Measurements from ENCODE around the gene PCDHA1. TPM values are rescaled to one million over a fixed set of nuclear protein-coding genes. Genes with fewer than 3 reads are reported as not detected.

The PCDHA1 gene
- total RNA-seq, 3 donors from 2014 or later (not counting 1 experiment from before 2014, with no cell fraction given), result not detected

GRCh38 chr5:141032626-141033025 is 246.7 kb downstream of the PCDHA1 start:
- Histone ChIP-seq H3K4me1 (ENCODE audit: control insufficient read depth, insufficient read depth, low read length) (no peaks in the 10 kb centered on the region), H3K9me3 (ENCODE audit: control insufficient read depth, insufficient read depth, low read length) (no peaks in the 10 kb centered on the region), H3K27ac (ENCODE audit: low read length) (no peak overlapping the region), H3K4me3 (ENCODE audit: low read length) (no peak overlapping the region), H3K27me3 (ENCODE audit: control insufficient read depth, insufficient read depth, low read length) (no peaks in the 10 kb centered on the region), H3K36me3 (ENCODE audit: control insufficient read depth, insufficient read depth, low read length) (no peaks in the 10 kb centered on the region)
- intact Hi-C loops (cut with micrococcal nuclease), result no loop called here
- Mint-ChIP-seq H3K4me3 (no peak overlapping the region), H3K27ac (no peak overlapping the region), H3K4me1 (no peaks in the 10 kb centered on the region), H3K27me3 (ENCODE audit: low read depth in 2 of 2) (no peaks in the 10 kb centered on the region), H3K9me3 (peaks cover 2 to 8% of the 10 kb centered on the region in 2 donors), H3K36me3 (no peaks in the 10 kb centered on the region)
- TF ChIP-seq CTCF (IDR thresholded peaks at IDR 0.05), result no peak
- ATAC-seq (no peak), DNase-seq (no peak)
- WGBS (ENCODE audit: insufficient coverage), result no CpG with 5 or more reads among the region's 1 CpG

- Mint-ChIP-seq H3K4me1 (no peaks in the 10 kb centered on the region), H3K27ac (no peak overlapping the region), H3K9me3 (peaks cover 6 to 10% of the 10 kb centered on the region in 2 donors), H3K36me3 (no peaks in the 10 kb centered on the region), H3K4me3 (no peak overlapping the region), H3K27me3 (ENCODE audit: low read depth in 2 of 2) (no peaks in the 10 kb centered on the region)
- no peaks in the 10 kb centered on the region for H3K36me3 ChIP-seq (ENCODE audit: control insufficient read depth, insufficient read depth, low read length)
- DNase-seq, result no peak
- peaks cover 3% of the 10 kb centered on the region for H3K27me3 ChIP-seq (ENCODE audit: control insufficient read depth, insufficient read depth, low read length)
- TF ChIP-seq CTCF (IDR thresholded peaks at IDR 0.05), result no peak
- peaks cover 8% of the 10 kb centered on the region for H3K9me3 ChIP-seq (ENCODE audit: control insufficient read depth, insufficient read depth, low read length)
- intact Hi-C loops (cut with micrococcal nuclease), result no loop called here
- ATAC-seq, result no peak
- H3K4me1 ChIP-seq (ENCODE audit: control insufficient read depth, insufficient read depth, low read length), result no peaks in the 10 kb centered on the region
- H3K4me3 ChIP-seq (ENCODE audit: low read length), result no peak overlapping the region
- H3K27ac ChIP-seq (ENCODE audit: low read length), result no peak overlapping the region
Measured at GRCh38 chr5:141039061-141039460, 253.1 kb downstream of the PCDHA1 start.

- Mint-ChIP-seq H3K4me3 (no peak overlapping the region), H3K27me3 (ENCODE audit: low read depth in 2 of 2) (no peaks in the 10 kb centered on the region), H3K4me1 (no peaks in the 10 kb centered on the region), H3K27ac (no peak overlapping the region), H3K36me3 (no peaks in the 10 kb centered on the region), H3K9me3 (peaks cover 9 to 12% of the 10 kb centered on the region in 2 donors)
- H3K9me3 ChIP-seq (ENCODE audit: control insufficient read depth, insufficient read depth, low read length), result peaks cover 8% of the 10 kb centered on the region
- ATAC-seq, result no peak
- peaks cover 3% of the 10 kb centered on the region for H3K27me3 ChIP-seq (ENCODE audit: control insufficient read depth, insufficient read depth, low read length)
- no peaks in the 10 kb centered on the region for H3K36me3 ChIP-seq (ENCODE audit: control insufficient read depth, insufficient read depth, low read length)
- WGBS (ENCODE audit: insufficient coverage), result 71% methylated on average over 3 of the region's 3 CpGs
- no peak overlapping the region for H3K4me3 ChIP-seq (ENCODE audit: low read length)
- DNase-seq, result no peak
- intact Hi-C loops (cut with micrococcal nuclease), result no loop called here
- no peaks in the 10 kb centered on the region for H3K4me1 ChIP-seq (ENCODE audit: control insufficient read depth, insufficient read depth, low read length)
- no peak overlapping the region for H3K27ac ChIP-seq (ENCODE audit: low read length)
- TF ChIP-seq CTCF (IDR thresholded peaks at IDR 0.05), result no peak
Measured at GRCh38 chr5:141039517-141039916, 253.6 kb downstream of the PCDHA1 start.

- Mint-ChIP-seq H3K9me3 (peaks cover 6 to 9% of the 10 kb centered on the region in 2 donors), H3K4me3 (no peak overlapping the region), H3K27me3 (ENCODE audit: low read depth in 2 of 2) (no peaks in the 10 kb centered on the region), H3K4me1 (no peaks in the 10 kb centered on the region), H3K36me3 (no peaks in the 10 kb centered on the region), H3K27ac (no peak overlapping the region)
- Histone ChIP-seq H3K4me1 (ENCODE audit: control insufficient read depth, insufficient read depth, low read length) (no peaks in the 10 kb centered on the region), H3K27ac (ENCODE audit: low read length) (no peak overlapping the region), H3K9me3 (ENCODE audit: control insufficient read depth, insufficient read depth, low read length) (peaks cover 8% of the 10 kb centered on the region), H3K4me3 (ENCODE audit: low read length) (no peak overlapping the region), H3K36me3 (ENCODE audit: control insufficient read depth, insufficient read depth, low read length) (no peaks in the 10 kb centered on the region), H3K27me3 (ENCODE audit: control insufficient read depth, insufficient read depth, low read length) (peaks cover 3% of the 10 kb centered on the region)
- no peak for TF ChIP-seq CTCF (IDR thresholded peaks at IDR 0.05)
- DNase-seq (peak in 1 of 2 donors; percentile 1), ATAC-seq (no peak)
- intact Hi-C loops (cut with micrococcal nuclease), result no loop called here
- 15% methylated on average over 24 of the region's 24 CpGs for WGBS (ENCODE audit: insufficient coverage)
Measured at GRCh38 chr5:141040093-141040770, 254.3 kb downstream of the PCDHA1 start.
